Neuronal stem cell (in vitro differentiated cells): ENCODE measurements around the gene RAP1GAP.

Experiments
- DNase-seq: peaks from one replicate; pipeline ENCODE4 v3.0.0-alpha.2; 2013; ENCODE audit warnings: low spot score
- H2AFZ ChIP-seq: one replicate; pipeline ENCODE4 v1.6.1; 2013; ENCODE audit warnings: mild to moderate bottlenecking, low read length, inconsistent platforms
- H2AK5ac ChIP-seq: 2 replicates; pipeline ENCODE4 v1.6.1; 2013; ENCODE audit warnings: low read depth, mild to moderate bottlenecking, inconsistent platforms, low read length, moderate library complexity, mixed read lengths
- H2BK120ac ChIP-seq: 2 replicates; pipeline ENCODE4 v1.6.1; 2013; ENCODE audit warnings: low read depth, mild to moderate bottlenecking, inconsistent platforms, low read length, moderate library complexity, mixed read lengths
- H2BK12ac ChIP-seq: one replicate; pipeline ENCODE4 v1.6.1; 2013; ENCODE audit warnings: low read length, inconsistent platforms
- H2BK15ac ChIP-seq: 2 replicates; pipeline ENCODE4 v1.6.1; 2013; ENCODE audit warnings: mild to moderate bottlenecking, low read length, inconsistent platforms, mixed read lengths
- H2BK5ac ChIP-seq: one replicate; pipeline ENCODE4 v1.6.1; 2013; ENCODE audit warnings: inconsistent platforms, mild to moderate bottlenecking, low read length, moderate library complexity
- H3K14ac ChIP-seq: one replicate; pipeline ENCODE4 v1.6.1; 2013; ENCODE audit warnings: low read length, inconsistent platforms
- H3K18ac ChIP-seq: 2 replicates; pipeline ENCODE4 v1.6.1; 2013; ENCODE audit warnings: low read length, inconsistent platforms
- H3K23ac ChIP-seq: 2 replicates; pipeline ENCODE4 v1.6.1; 2013; ENCODE audit warnings: low read depth, mild to moderate bottlenecking, mixed read lengths, low read length, inconsistent platforms; ENCODE audit not compliant: poor library complexity
- H3K27ac ChIP-seq: replicated peaks from 3 replicates; pipeline ENCODE4 v1.5.1; 2013; ENCODE audit warnings: low read length, inconsistent platforms
- H3K27me3 ChIP-seq, 3 experiments: 2 replicates each; pipeline ENCODE4 v1.6.1; 2013; ENCODE audit warnings: low read length in 3 of 3, mild to moderate bottlenecking in 2 of 3, inconsistent platforms in 1 of 3, low read depth in 1 of 3, mixed read lengths in 1 of 3, moderate library complexity in 1 of 3; ENCODE audit not compliant: control insufficient read depth in 3 of 3, insufficient read depth in 3 of 3
- H3K36me3 ChIP-seq, 2 donors: replicated peaks in 1 of 2; 2 replicates each; pipeline ENCODE4 v1.6.1; 2013; ENCODE audit warnings: low read length in 2 of 2; ENCODE audit not compliant: control insufficient read depth in 2 of 2, insufficient read depth in 2 of 2
- H3K4ac ChIP-seq: 2 replicates; pipeline ENCODE4 v1.6.1; 2013; ENCODE audit warnings: inconsistent platforms, mild to moderate bottlenecking, low read length, moderate library complexity
- H3K4me1 ChIP-seq, 2 donors: 1 replicate in 1 of 2; 2 replicates in 1 of 2; pipeline ENCODE4 v1.6.1; 2013; ENCODE audit warnings: low read length in 2 of 2, low read depth in 1 of 2; ENCODE audit not compliant: control insufficient read depth in 2 of 2, insufficient read depth in 1 of 2
- H3K4me2 ChIP-seq: one replicate; pipeline ENCODE4 v1.6.1; 2013; ENCODE audit warnings: mild to moderate bottlenecking, low read length, inconsistent platforms; ENCODE audit not compliant: insufficient read depth, poor library complexity, severe bottlenecking
- H3K4me3 ChIP-seq, 2 donors: 2 replicates each; pipeline ENCODE4 v1.5.1; 2013; ENCODE audit warnings: low read length in 2 of 2, mild to moderate bottlenecking in 2 of 2, inconsistent platforms in 1 of 2, moderate library complexity in 1 of 2
- H3K79me1 ChIP-seq: one replicate; pipeline ENCODE4 v1.6.1; 2013; ENCODE audit warnings: low read depth, mild to moderate bottlenecking, inconsistent platforms, low read length, moderate library complexity
- H3K9ac ChIP-seq: one replicate; pipeline ENCODE4 v1.6.1; 2013; ENCODE audit warnings: mild to moderate bottlenecking, low read depth, low read length, inconsistent platforms; ENCODE audit not compliant: poor library complexity
- H3K9me3 ChIP-seq, 2 donors: replicated peaks in 1 of 2; 2 replicates each; pipeline versions ENCODE3 to v1.6.1; 2013; ENCODE audit warnings: low read length in 2 of 2, mild to moderate bottlenecking in 2 of 2, inconsistent platforms in 1 of 2, low read depth in 1 of 2, mixed read lengths in 1 of 2, moderate library complexity in 1 of 2; ENCODE audit not compliant: control insufficient read depth in 2 of 2, insufficient read depth in 1 of 2
- H4K8ac ChIP-seq: one replicate; pipeline ENCODE4 v1.6.1; 2013; ENCODE audit warnings: low read depth, mild to moderate bottlenecking, inconsistent platforms, low read length, moderate library complexity
- H4K91ac ChIP-seq: one replicate; pipeline ENCODE4 v1.6.1; 2013; ENCODE audit warnings: low read length, low read depth, mild to moderate bottlenecking, inconsistent platforms; ENCODE audit not compliant: poor library complexity
- WGBS, 2 donors: extraction: QIAGEN DNeasy Blood & Tissue Kit; methylation state at CpG; one replicate each; pipeline ENCODE4 v1.1.7; 2013; ENCODE audit warnings: missing lambda C conversion rate in 2 of 2, mixed read lengths in 1 of 2; ENCODE audit not compliant: insufficient read length in 2 of 2, insufficient replicate concordance in 1 of 2; ENCODE audit errors: extremely low coverage in 2 of 2; 5-methylcytosine and 5-hydroxymethylcytosine counted together

RAP1GAP gene

GRCh38 chr1:21599402-21599801, 69.8 kb downstream of the RAP1GAP start:
- Histone ChIP-seq H3K27me3 (peaks cover 0 to 17% (median 2%) of the 10 kb centered on the region in 3 experiments), H4K91ac (no peak overlapping the region), H3K4me1 (peaks cover 4 to 9% of the 10 kb centered on the region in 2 donors), H3K18ac (peak overlapping the region; percentile 67), H3K4ac (no peak overlapping the region), H3K9ac (no peak overlapping the region), H4K8ac (no peak overlapping the region), H3K79me1 (no peaks in the 10 kb centered on the region), H3K9me3 (no peaks in the 10 kb centered on the region), H3K36me3 (no peaks in the 10 kb centered on the region), H2BK120ac (no peak overlapping the region), H2AFZ (no peak overlapping the region), H2BK12ac (peak overlapping the region; percentile 60), H3K4me3 (no peak overlapping the region), H3K23ac (no peak overlapping the region), H2BK5ac (no peak overlapping the region), H2AK5ac (peak overlapping the region; percentile 41), H3K27ac (no peak overlapping the region), H3K14ac (no peak overlapping the region), H2BK15ac (no peak overlapping the region), H3K4me2 (no peak overlapping the region)
- WGBS, 2 donors: no CpG with 5 or more reads among the region's 15 CpGs
- no peak for DNase-seq

- Histone ChIP-seq H3K36me3 (no peaks in the 10 kb centered on the region), H4K91ac (no peak overlapping the region), H2AFZ (no peak overlapping the region), H3K4me1 (peaks cover 3 to 8% of the 10 kb centered on the region in 2 donors), H3K79me1 (no peaks in the 10 kb centered on the region), H3K27ac (no peak overlapping the region), H3K4me3 (no peak overlapping the region), H2BK12ac (no peak overlapping the region), H2BK15ac (no peak overlapping the region), H3K4me2 (no peak overlapping the region), H3K9me3 (no peaks in the 10 kb centered on the region), H2BK120ac (no peak overlapping the region), H3K14ac (peak overlapping the region; percentile 47), H3K23ac (no peak overlapping the region), H4K8ac (no peak overlapping the region), H2BK5ac (peak overlapping the region; percentile 94), H3K27me3 (peaks cover 0 to 19% (median 1%) of the 10 kb centered on the region in 3 experiments), H2AK5ac (peak overlapping the region; percentile 76), H3K9ac (no peak overlapping the region), H3K4ac (no peak overlapping the region), H3K18ac (no peak overlapping the region)
- WGBS, 2 donors: no CpG with 5 or more reads among the region's 8 CpGs
- DNase-seq: no peak
Observed at GRCh38 chr1:21598904-21599303, 70.3 kb downstream of the RAP1GAP start.

- DNase-seq: no peak
Observed at GRCh38 chr1:21598417-21598816, 70.7 kb downstream of the RAP1GAP start.

GRCh38 chr1:21597753-21598152, 71.4 kb downstream of the RAP1GAP start:
- Histone ChIP-seq H3K4ac (no peak overlapping the region), H2BK12ac (no peak overlapping the region), H2BK15ac (no peak overlapping the region), H2AK5ac (peak overlapping the region; percentile 76), H2BK120ac (no peak overlapping the region), H3K36me3 (no peaks in the 10 kb centered on the region), H3K27ac (no peak overlapping the region), H3K9me3 (no peaks in the 10 kb centered on the region), H3K4me3 (no peak overlapping the region), H4K91ac (no peak overlapping the region), H3K4me1 (peaks cover 2 to 8% of the 10 kb centered on the region in 2 donors), H3K79me1 (no peaks in the 10 kb centered on the region), H2BK5ac (no peak overlapping the region), H3K14ac (peak overlapping the region; percentile 48), H3K27me3 (peaks cover 0 to 30% (median 0%) of the 10 kb centered on the region in 3 experiments), H3K9ac (peak overlapping the region; percentile 31), H3K23ac (no peak overlapping the region), H4K8ac (no peak overlapping the region), H3K18ac (peak overlapping the region; percentile 68), H3K4me2 (no peak overlapping the region), H2AFZ (no peak overlapping the region)
- no CpG with 5 or more reads among the region's 19 CpGs for WGBS, 2 donors
- no peak for DNase-seq

More at GRCh38 chr1:21598417-21598816, 70.7 kb downstream of the RAP1GAP start:
- Histone ChIP-seq H3K18ac (peak overlapping the region; percentile 59), H3K14ac (peak overlapping the region; percentile 47), H4K91ac (no peak overlapping the region), H3K36me3 (no peaks in the 10 kb centered on the region), H2AFZ (no peak overlapping the region), H3K9me3 (no peaks in the 10 kb centered on the region), H2AK5ac (peak overlapping the region; percentile 76), H2BK15ac (no peak overlapping the region), H2BK12ac (peak overlapping the region; percentile 12), H4K8ac (no peak overlapping the region), H3K27ac (no peak overlapping the region), H2BK5ac (peak overlapping the region; percentile 94), H3K27me3 (peaks cover 0 to 23% (median 0%) of the 10 kb centered on the region in 3 experiments), H3K4me1 (peaks cover 2 to 8% of the 10 kb centered on the region in 2 donors), H3K4me2 (no peak overlapping the region), H3K79me1 (no peaks in the 10 kb centered on the region), H2BK120ac (no peak overlapping the region), H3K4me3 (no peak overlapping the region), H3K4ac (no peak overlapping the region), H3K23ac (peak overlapping the region; percentile 17), H3K9ac (no peak overlapping the region)
- WGBS, 2 donors: no CpG with 5 or more reads among the region's 7 CpGs
